ENCODE data around the gene KIF1A.

Gene KIF1A

GRCh38 chr2:240798327-240798905, 21.6 kb downstream of the KIF1A start:
- no peak for DNase-seq

GRCh38 chr2:240797914-240798313, 22.1 kb downstream of the KIF1A start:
- DNase-seq: no peak

GRCh38 chr2:240797500-240797895, 22.5 kb downstream of the KIF1A start:
- DNase-seq: no peak

GRCh38 chr2:240796543-240797499, 23.2 kb downstream of the KIF1A start:
- no peak for DNase-seq

- no peak for DNase-seq
Measured at GRCh38 chr2:240795916-240796510, 24.0 kb downstream of the KIF1A start.

- DNase-seq: no peak
Measured at GRCh38 chr2:240795454-240795853, 24.6 kb downstream of the KIF1A start.

GRCh38 chr2:240794178-240794721, 25.8 kb downstream of the KIF1A start:
- DNase-seq: no peak

- no peak for DNase-seq
Measured at GRCh38 chr2:240793313-240794177, 26.5 kb downstream of the KIF1A start.

GRCh38 chr2:240792629-240793312, 27.2 kb downstream of the KIF1A start:
- DNase-seq: no peak

- DNase-seq: no peak
Measured at GRCh38 chr2:240791821-240792628, 28.0 kb downstream of the KIF1A start.

- no peak for DNase-seq
Measured at GRCh38 chr2:240791221-240791800, 28.7 kb downstream of the KIF1A start.

- DNase-seq: no peak
Measured at GRCh38 chr2:240790370-240791220, 29.4 kb downstream of the KIF1A start.

GRCh38 chr2:240789501-240790369, 30.3 kb downstream of the KIF1A start:
- DNase-seq: no peak

- no peak for DNase-seq
Measured at GRCh38 chr2:240789051-240789453, 31.0 kb downstream of the KIF1A start.

GRCh38 chr2:240788482-240788881, 31.5 kb downstream of the KIF1A start:
- DNase-seq: no peak

- DNase-seq: no peak
Measured at GRCh38 chr2:240787521-240788472, 32.2 kb downstream of the KIF1A start.

GRCh38 chr2:240786871-240787311, 33.1 kb downstream of the KIF1A start:
- DNase-seq: no peak
